Suprapubic skin (tissue), 4 donors: ENCODE data around the gene ARHGAP42. TPM values are rescaled to one million over a fixed set of nuclear protein-coding genes. Genes with fewer than 3 reads are reported as not detected.
A peak's percentile ranks its signal among the peaks of the same experiment; 100 is the strongest.

Source experiments
- DNase-seq, 2 donors: peaks; one replicate each; pipeline ENCODE4 v3.0.0-alpha.2; 2019; ENCODE audit warnings: low spot score in 2 of 2
- H3K27ac ChIP-seq: fragments of 200-600 bp; sonication (generic); one replicate; pipeline ENCODE4 v1.5.1; 2019
- H3K27me3 ChIP-seq: fragments of 200-600 bp; sonication (generic); one replicate; pipeline ENCODE4 v1.5.1; 2019
- H3K36me3 ChIP-seq: fragments of 200-600 bp; sonication (generic); one replicate; pipeline ENCODE4 v1.5.1; 2019
- H3K4me1 ChIP-seq: fragments of 200-600 bp; sonication (generic); one replicate; pipeline ENCODE4 v1.5.1; 2019
- H3K4me3 ChIP-seq: fragments of 200-600 bp; sonication (generic); one replicate; pipeline ENCODE4 v1.5.1; 2019; ENCODE audit warnings: mild to moderate bottlenecking
- H3K9me3 ChIP-seq: fragments of 200-600 bp; sonication (generic); one replicate; pipeline ENCODE4 v1.5.1; 2019
- CTCF ChIP-seq, 2 donors: fragments of 200-600 bp in 1 of 2; fragments of 450-650 bp in 1 of 2; sonication (generic) in 1 of 2; IDR thresholded peaks; one replicate each; pipeline ENCODE4 v1.5.1; 2016 to 2019; ENCODE audit warnings: antibody characterized with exemption in 2 of 2, mild to moderate bottlenecking in 1 of 2, moderate library complexity in 1 of 2
- EP300 ChIP-seq: sonication (generic); formaldehyde crosslinking; IDR thresholded peaks from one replicate; pipeline ENCODE4 v1.6.1; 2017; ENCODE audit warnings: antibody characterized with exemption
- POLR2A ChIP-seq, 2 donors: fragments of 450-650 bp; IDR thresholded peaks; one replicate each; pipeline ENCODE4 v1.6.1; 2017; ENCODE audit warnings: antibody characterized with exemption in 2 of 2, mild to moderate bottlenecking in 2 of 2, moderate library complexity in 2 of 2
- POLR2AphosphoS5 ChIP-seq, 3 donors: sonication (generic); formaldehyde crosslinking; IDR thresholded peaks; one replicate each; pipeline ENCODE4 v1.6.1; 2017; ENCODE audit warnings: antibody characterized with exemption in 3 of 3
- WGBS: methylation state at CpG from one replicate; pipeline ENCODE4 v1.1.5; 2018; 5-methylcytosine and 5-hydroxymethylcytosine counted together
- total RNA-seq, 4 donors: library from RNA; depleted of rRNA; stranded (reverse); fragments of >200 nt; gene quantifications; one replicate each; pipeline ENCODE4 v1.1.0, GENCODE V29; 2016

The ARHGAP42 gene
- total RNA-seq, 4 donors from 2014 or later: 12.4 to 18.4 (median 14.4) TPM

- 79% methylated on average over 3 of the region's 3 CpGs for WGBS
- Histone ChIP-seq H3K9me3 (no peaks in the 10 kb centered on the region), H3K4me1 (no peaks in the 10 kb centered on the region), H3K27me3 (no peaks in the 10 kb centered on the region), H3K27ac (no peak overlapping the region), H3K4me3 (no peak overlapping the region), H3K36me3 (no peaks in the 10 kb centered on the region)
- DNase-seq: no peak
- TF ChIP-seq POLR2A (IDR thresholded peaks at IDR 0.05) (no peak), CTCF (IDR thresholded peaks at IDR 0.05) (no peak), POLR2AphosphoS5 (IDR thresholded peaks at IDR 0.05) (no peak), EP300 (no peak)
These were observed 24.9 kb downstream of the ARHGAP42 start for GRCh38 chr11:100711984-100712383.

- Histone ChIP-seq H3K36me3 (no peaks in the 10 kb centered on the region), H3K9me3 (no peaks in the 10 kb centered on the region), H3K27me3 (no peaks in the 10 kb centered on the region), H3K4me1 (no peaks in the 10 kb centered on the region), H3K27ac (no peak overlapping the region), H3K4me3 (no peak overlapping the region)
- no peak for DNase-seq
- 92% methylated on average over 3 of the region's 3 CpGs for WGBS
- no peak for TF ChIP-seq POLR2AphosphoS5 (IDR thresholded peaks at IDR 0.05)
- no peak for TF ChIP-seq EP300
- TF ChIP-seq POLR2A (IDR thresholded peaks at IDR 0.05): no peak
- TF ChIP-seq CTCF (IDR thresholded peaks at IDR 0.05): no peak
These were observed 25.5 kb downstream of the ARHGAP42 start for GRCh38 chr11:100712583-100712982.

GRCh38 chr11:100715165-100715761, 28.2 kb downstream of the ARHGAP42 start:
- no peaks in the 10 kb centered on the region for H3K9me3 ChIP-seq
- 78% methylated on average over 3 of the region's 3 CpGs for WGBS
- H3K4me3 ChIP-seq: no peak overlapping the region
- no peak overlapping the region for H3K27ac ChIP-seq
- TF ChIP-seq POLR2A (IDR thresholded peaks at IDR 0.05) (no peak), CTCF (IDR thresholded peaks at IDR 0.05) (no peak), EP300 (no peak), POLR2AphosphoS5 (IDR thresholded peaks at IDR 0.05) (no peak)
- H3K4me1 ChIP-seq: peaks cover 13% of the 10 kb centered on the region
- H3K36me3 ChIP-seq: no peaks in the 10 kb centered on the region
- DNase-seq: no peak
- H3K27me3 ChIP-seq: no peaks in the 10 kb centered on the region

- no peaks in the 10 kb centered on the region for H3K36me3 ChIP-seq
- 77% methylated on average over 3 of the region's 3 CpGs for WGBS
- DNase-seq: no peak
- peaks cover 15% of the 10 kb centered on the region for H3K4me1 ChIP-seq
- no peaks in the 10 kb centered on the region for H3K9me3 ChIP-seq
- H3K27me3 ChIP-seq: no peaks in the 10 kb centered on the region
- TF ChIP-seq POLR2A (IDR thresholded peaks at IDR 0.05): no peak
- TF ChIP-seq EP300: no peak
- TF ChIP-seq CTCF (IDR thresholded peaks at IDR 0.05): no peak
- no peak for TF ChIP-seq POLR2AphosphoS5 (IDR thresholded peaks at IDR 0.05)
- no peak overlapping the region for H3K27ac ChIP-seq
- H3K4me3 ChIP-seq: no peak overlapping the region
These were observed 29.8 kb downstream of the ARHGAP42 start for GRCh38 chr11:100716838-100717237.

- peak overlapping the region; percentile 69 for H3K27ac ChIP-seq
- no peaks in the 10 kb centered on the region for H3K27me3 ChIP-seq
- peaks cover 15% of the 10 kb centered on the region for H3K4me1 ChIP-seq
- no peak for DNase-seq
- no peaks in the 10 kb centered on the region for H3K36me3 ChIP-seq
- no peaks in the 10 kb centered on the region for H3K9me3 ChIP-seq
- TF ChIP-seq POLR2AphosphoS5 (IDR thresholded peaks at IDR 0.05): no peak
- no peak for TF ChIP-seq CTCF (IDR thresholded peaks at IDR 0.05)
- TF ChIP-seq EP300: no peak
- TF ChIP-seq POLR2A (IDR thresholded peaks at IDR 0.05): no peak
- WGBS: 20% methylated on average over 2 of the region's 2 CpGs
- H3K4me3 ChIP-seq: no peak overlapping the region
These were observed 32.3 kb downstream of the ARHGAP42 start for GRCh38 chr11:100719362-100719761.
